GM19239 (cell line): Measurements from ENCODE around the gene NR1H3.
A peak's percentile ranks its signal among the peaks of the same experiment; 100 is the strongest.
"Not testable (repeated sequence)": the region's sequence is repeated elsewhere in the genome, so short reads cannot be mapped to it uniquely, and the experiment has no call there.

Experiments used
- DNase-seq: peaks from one replicate; pipeline ENCODE4 v3.0.0; 2011; ENCODE audit warnings: low spot score; ENCODE audit not compliant: insufficient read length
- FAIRE-seq: peaks from 2 replicates; lab custom pipeline; 2011; peaks lifted over from hg19 to GRCh38; lab: Jason Lieb, UNC

The NR1H3 gene

DNA sequence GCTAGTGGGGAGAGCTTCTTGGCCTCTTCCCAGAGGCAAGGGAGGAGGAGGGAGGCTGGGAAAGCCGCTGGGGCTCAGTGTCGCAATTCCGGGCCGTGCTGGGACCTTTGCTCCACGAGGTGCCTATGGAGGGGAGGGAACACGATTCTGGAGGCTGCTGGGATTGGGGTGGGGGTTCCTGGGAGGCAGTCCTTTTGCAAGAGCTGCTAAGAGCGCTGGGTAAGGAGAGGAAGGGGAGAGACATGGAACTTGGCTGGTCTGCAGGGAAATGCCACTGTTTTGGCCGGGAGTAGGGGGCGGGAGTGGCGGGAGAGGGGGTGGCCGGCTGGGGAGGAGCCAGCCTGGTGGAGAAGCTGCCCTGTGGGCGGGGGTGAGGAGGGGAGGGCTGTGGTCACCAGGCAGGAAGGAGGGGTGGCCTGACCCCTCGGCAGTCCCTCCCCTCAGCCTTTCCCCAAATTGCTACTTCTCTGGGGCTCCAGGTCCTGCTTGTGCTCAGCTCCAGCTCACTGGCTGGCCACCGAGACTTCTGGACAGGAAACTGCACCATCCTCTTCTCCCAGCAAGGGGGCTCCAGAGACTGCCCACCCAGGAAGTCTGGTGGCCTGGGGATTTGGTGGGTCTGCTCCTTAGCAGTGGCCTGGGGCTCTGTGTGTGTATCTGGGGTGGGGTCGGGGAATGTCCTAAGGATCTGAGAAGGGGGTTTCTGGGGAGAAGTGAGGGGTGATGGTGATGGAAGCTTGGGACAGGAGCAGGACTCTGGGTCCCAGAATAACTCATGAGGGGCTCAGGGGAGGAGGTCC is at the start of gene NR1H3:
Gene NR1H3, plus strand, starts transcription at position 480 of the 800 bp plus-strand sequence. CDS start 1,221 bp downstream, outside the sequence.
- FAIRE-seq (no peak), DNase-seq (no peak)

DNA sequence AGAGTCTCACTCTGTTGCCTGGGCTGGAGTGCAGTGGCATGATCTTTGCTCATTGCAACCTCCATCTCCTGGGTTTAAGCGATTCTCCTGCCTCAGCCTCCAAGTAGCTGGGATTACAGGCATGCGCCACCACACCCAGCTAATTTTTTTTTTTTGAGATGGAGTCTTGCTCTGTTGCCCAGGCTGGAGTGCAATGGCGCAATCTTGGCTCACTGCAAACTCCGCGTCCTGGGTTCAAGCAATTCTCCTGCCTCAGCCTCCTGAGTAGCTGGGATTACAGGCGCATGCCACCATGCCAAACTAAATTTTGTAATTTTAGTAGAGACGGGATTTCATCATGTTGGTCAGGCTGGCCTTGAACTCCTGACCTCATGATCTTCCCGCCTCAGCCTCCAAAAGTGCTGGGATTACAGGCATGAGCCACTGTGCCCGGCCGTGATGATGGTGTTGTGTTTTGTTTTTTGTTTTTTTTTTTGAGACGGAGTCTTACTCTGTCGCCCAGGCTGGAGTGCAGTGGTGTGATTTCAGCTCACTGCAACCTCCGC is 49.7 kb upstream of the NR1H3 start:
- DNase-seq, FAIRE-seq: not testable (repeated sequence)

DNA sequence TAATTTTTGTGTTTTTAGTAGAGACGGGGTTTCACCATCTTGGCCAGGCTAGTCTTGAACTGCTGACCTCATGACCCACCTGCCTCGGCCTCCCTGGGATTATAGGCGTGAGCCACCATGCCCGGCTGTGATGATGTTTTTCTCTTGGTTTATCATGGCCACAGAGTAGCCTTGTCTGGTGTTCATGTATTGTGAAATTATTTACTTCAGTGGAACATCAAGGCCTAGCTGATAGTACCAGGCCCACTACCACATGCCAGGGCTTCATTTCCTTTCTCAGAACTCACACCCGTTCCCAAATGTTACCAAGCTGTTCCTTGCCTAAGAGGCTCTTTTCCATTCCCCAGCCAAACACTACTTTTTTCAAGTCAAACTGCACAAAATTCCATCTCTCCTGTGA is 49.2 kb upstream of the NR1H3 start:
- FAIRE-seq (no peak), DNase-seq (no peak)

DNA sequence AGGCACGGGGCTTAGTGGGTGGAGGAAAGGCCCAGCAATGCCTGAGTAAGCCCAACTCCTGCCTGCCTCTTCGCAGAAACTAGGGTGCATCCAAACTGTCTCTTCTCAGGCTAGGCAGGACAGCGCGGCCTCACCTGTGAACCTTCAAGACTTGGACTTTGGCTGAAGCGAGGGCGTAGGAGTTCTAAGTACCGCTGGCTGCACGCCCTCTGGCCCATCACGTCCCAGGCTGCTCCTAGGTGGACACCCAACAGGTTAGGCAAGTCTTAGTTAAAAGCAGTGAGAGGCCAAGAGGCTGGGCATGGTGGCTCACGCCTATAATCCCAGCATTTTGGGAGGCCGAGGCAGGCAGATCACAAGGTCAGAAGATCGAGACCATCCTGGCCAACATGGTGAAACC is 44.9 kb upstream of the NR1H3 start:
- DNase-seq: no peak
- FAIRE-seq: no peak

- FAIRE-seq (peak; percentile 21), DNase-seq (peak; percentile 66)
These were observed 43.7 kb upstream of the NR1H3 start for GRCh38 chr11:47213950-47214565.

DNA sequence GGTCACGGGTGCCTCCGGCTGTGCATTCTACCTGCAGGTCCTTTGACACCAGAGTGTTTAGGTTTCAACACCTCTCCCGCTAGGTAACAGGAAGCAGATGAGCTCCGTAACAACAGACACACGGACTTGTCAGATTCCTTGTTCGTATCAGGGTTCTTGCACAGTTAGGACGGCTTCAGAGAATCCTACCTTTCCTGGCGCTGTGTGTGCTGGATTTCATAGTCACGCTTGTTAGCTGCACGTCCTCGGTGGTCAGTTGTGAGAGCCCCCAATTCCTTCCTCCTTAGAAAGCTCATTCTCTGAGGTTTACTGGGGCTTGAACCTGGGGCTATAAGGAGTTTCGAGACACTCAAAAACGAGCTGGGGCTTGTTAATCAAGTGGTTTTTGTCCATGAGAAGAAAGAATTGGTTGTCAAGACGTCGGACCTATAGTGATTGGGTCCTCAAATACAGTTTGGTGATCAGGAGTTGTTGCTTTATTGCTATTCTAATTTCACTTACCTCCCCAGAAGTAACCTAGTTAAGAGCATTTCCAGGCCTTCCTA is 42.4 kb upstream of the NR1H3 start:
- DNase-seq (no peak), FAIRE-seq (peak; percentile 37)

DNA sequence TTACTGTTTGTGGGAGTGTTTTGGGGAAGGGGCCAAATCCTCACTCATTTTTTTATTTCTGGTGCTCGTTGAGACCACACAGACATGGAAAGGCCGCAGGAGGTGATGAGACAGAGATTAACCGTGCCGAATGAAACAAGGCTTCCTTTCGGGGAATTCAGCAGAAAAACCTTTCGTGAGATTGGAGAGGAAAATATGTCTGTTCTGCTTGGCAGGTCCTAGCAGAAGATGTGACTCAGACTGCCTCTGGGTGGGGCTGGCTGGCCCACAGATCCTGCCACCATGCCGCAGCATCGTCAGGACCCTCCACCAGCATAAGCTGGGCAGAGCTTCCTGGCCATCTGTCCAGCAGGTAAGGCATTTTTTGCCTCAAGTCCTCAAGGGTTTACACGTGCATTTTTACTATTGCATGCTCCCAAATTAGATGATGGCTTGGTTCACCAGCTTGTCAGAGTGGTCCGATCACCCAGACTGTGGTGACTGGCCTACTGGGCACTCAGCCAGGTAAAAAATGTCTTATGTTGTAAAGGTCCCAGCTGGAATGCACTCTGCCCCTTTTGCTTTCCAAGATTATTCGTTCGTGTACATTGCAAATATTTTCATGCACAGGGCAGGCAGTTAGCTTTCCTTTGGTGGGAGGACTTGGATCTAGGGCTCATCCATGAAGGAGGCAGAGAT is 41.5 kb upstream of the NR1H3 start:
- DNase-seq (no peak), FAIRE-seq (peak; percentile 40)

- no peak for DNase-seq
- FAIRE-seq: no peak
These were observed 37.4 kb upstream of the NR1H3 start for GRCh38 chr11:47220401-47220821.

DNA sequence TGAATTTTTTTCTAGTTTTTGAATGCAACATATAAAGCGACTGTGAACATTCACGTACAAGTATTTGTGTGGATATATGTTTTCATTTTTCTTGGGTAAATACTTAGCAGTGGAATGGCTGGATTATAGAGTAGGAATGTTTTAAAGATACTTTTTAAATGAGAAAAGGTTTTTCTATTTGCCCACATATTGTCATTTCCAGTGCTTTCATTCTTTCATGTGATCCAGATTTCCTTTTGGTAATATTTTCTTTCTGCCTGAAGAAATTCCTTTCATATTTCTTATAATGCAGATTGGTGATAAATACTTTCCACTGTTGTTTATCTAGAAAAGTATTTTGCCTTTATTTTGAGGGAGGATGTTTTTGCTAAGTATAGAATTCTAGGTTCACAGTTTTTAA is 35.1 kb upstream of the NR1H3 start:
- no peak for DNase-seq
- no peak for FAIRE-seq

- FAIRE-seq: peak; percentile 87
- no peak for DNase-seq
These were observed 32.0 kb upstream of the NR1H3 start for GRCh38 chr11:47225552-47226400.

- no peak for DNase-seq
- no peak for FAIRE-seq
These were observed 28.6 kb upstream of the NR1H3 start for GRCh38 chr11:47229161-47229560.

DNA sequence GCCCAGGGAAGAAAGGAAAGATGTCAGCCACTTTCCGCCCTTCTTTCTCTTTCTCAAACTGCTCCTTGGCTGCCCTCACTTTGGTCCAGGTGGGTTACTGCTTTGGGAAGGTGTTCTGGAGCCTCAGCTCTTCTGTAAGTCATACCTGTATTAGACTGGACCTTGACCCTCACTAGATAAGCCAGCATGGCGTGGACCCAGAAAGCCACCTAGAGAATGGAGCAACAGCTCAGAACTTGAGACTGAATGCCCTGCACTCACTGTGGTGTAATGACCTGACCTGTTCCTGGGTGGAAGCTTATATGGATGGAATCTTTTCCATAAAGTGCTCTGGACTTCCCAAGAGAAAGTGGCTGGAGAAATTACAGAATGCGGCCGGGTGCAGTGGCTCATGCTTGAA is 24.7 kb upstream of the NR1H3 start:
- FAIRE-seq: no peak
- DNase-seq: no peak

GRCh38 chr11:47233989-47234668 is 23.7 kb upstream of the NR1H3 start:
- FAIRE-seq (no peak), DNase-seq (no peak)

- DNase-seq (no peak), FAIRE-seq (no peak)
These were observed 23.1 kb upstream of the NR1H3 start for GRCh38 chr11:47234669-47235100.

DNA sequence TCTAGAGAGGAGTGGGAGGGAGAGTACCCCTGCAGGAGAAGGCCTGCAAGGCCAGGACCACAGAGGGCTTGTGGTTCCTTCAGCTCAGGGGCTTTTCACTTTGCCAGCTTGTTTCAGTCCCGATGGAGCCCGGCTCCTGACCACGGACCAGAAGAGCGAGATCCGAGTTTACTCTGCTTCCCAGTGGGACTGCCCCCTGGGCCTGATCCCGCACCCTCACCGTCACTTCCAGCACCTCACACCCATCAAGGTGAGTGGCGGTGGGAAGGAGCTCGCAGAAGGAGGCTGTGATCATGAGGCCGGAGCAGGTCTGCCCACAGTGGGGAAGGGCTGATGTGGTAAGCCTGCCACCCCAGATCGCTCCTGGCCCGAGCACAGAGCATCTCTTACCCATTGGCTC is 22.6 kb upstream of the NR1H3 start:
- FAIRE-seq: no peak
- no peak for DNase-seq

GRCh38 chr11:47236482-47236881 is 21.3 kb upstream of the NR1H3 start:
- FAIRE-seq (no peak), DNase-seq (no peak)

GRCh38 chr11:47239852-47240251 is 17.9 kb upstream of the NR1H3 start:
- FAIRE-seq (no peak), DNase-seq (no peak)

GRCh38 chr11:47241841-47242301 is 15.9 kb upstream of the NR1H3 start:
- no peak for FAIRE-seq
- no peak for DNase-seq

- no peak for FAIRE-seq
These were observed 15.1 kb upstream of the NR1H3 start for GRCh38 chr11:47242596-47243192.

More at GRCh38 chr11:47242596-47243192, 15.1 kb upstream of the NR1H3 start:
- no peak for DNase-seq
